WI38 (cell line): ENCODE results near the gene MAPKAP1.

Experiments
- H3K4me3 ChIP-seq: 2 replicates; pipeline ENCODE4 v1.5.1; 2011; ENCODE audit warnings: low read depth, mild to moderate bottlenecking, control low read depth, low read length
- CTCF ChIP-seq: IDR thresholded peaks from 2 replicates; pipeline ENCODE4 v1.5.1; 2012; ENCODE audit warnings: low read depth, mild to moderate bottlenecking, control low read depth, low read length

Gene MAPKAP1

GRCh38 chr9:125425170-125425897 is 281.7 kb downstream of the MAPKAP1 start:
- no peak overlapping the region for H3K4me3 ChIP-seq
- no peak for TF ChIP-seq CTCF

GRCh38 chr9:125423964-125424363 is 283.0 kb downstream of the MAPKAP1 start:
- no peak overlapping the region for H3K4me3 ChIP-seq
- no peak for TF ChIP-seq CTCF

- no peak overlapping the region for H3K4me3 ChIP-seq
- TF ChIP-seq CTCF, result no peak
Measured at GRCh38 chr9:125422853-125423252, 284.2 kb downstream of the MAPKAP1 start.

GRCh38 chr9:125421591-125422181 is 285.3 kb downstream of the MAPKAP1 start:
- TF ChIP-seq CTCF, result no peak
- no peak overlapping the region for H3K4me3 ChIP-seq

- TF ChIP-seq CTCF, result no peak
- H3K4me3 ChIP-seq, result no peak overlapping the region
Measured at GRCh38 chr9:125421166-125421565, 285.8 kb downstream of the MAPKAP1 start.

- no peak overlapping the region for H3K4me3 ChIP-seq
- no peak for TF ChIP-seq CTCF
Measured at GRCh38 chr9:125418404-125418803, 288.6 kb downstream of the MAPKAP1 start.

GRCh38 chr9:125416517-125416916 is 290.5 kb downstream of the MAPKAP1 start:
- no peak for TF ChIP-seq CTCF
- no peak overlapping the region for H3K4me3 ChIP-seq
